GM18520 (cell line): ENCODE measurements around the gene COG5.

ENCODE experiments used
- ATAC-seq: cut with Tn5 transposase; IDR thresholded peaks from one replicate; pipeline ENCODE4 v1.9.1; 2021; ENCODE audit not compliant: unreplicated experiment

Gene COG5

GRCh38 chr7:107526672-107527071 is 37.0 kb downstream of the COG5 start:
- no peak for ATAC-seq

- ATAC-seq: no peak
Observed at GRCh38 chr7:107506674-107507339, 56.9 kb downstream of the COG5 start.

- no peak for ATAC-seq
Observed at GRCh38 chr7:107505997-107506673, 57.6 kb downstream of the COG5 start.

GRCh38 chr7:107505362-107505761 is 58.4 kb downstream of the COG5 start:
- ATAC-seq: no peak

- ATAC-seq: no peak
Observed at GRCh38 chr7:107503687-107504086, 60.0 kb downstream of the COG5 start.

GRCh38 chr7:107502797-107503196 is 60.9 kb downstream of the COG5 start:
- ATAC-seq: no peak

- no peak for ATAC-seq
Observed at GRCh38 chr7:107502154-107502553, 61.6 kb downstream of the COG5 start.

- ATAC-seq: no peak
Observed at GRCh38 chr7:107501593-107501992, 62.1 kb downstream of the COG5 start.

- no peak for ATAC-seq
Observed at GRCh38 chr7:107499731-107500130, 64.0 kb downstream of the COG5 start.

GRCh38 chr7:107495516-107495915 is 68.2 kb downstream of the COG5 start:
- ATAC-seq: no peak

GRCh38 chr7:107494884-107495283 is 68.8 kb downstream of the COG5 start:
- no peak for ATAC-seq

- no peak for ATAC-seq
Observed at GRCh38 chr7:107494315-107494751, 69.4 kb downstream of the COG5 start.

GRCh38 chr7:107492875-107493274 is 70.8 kb downstream of the COG5 start:
- no peak for ATAC-seq

GRCh38 chr7:107486041-107486440 is 77.7 kb downstream of the COG5 start:
- ATAC-seq: no peak

- ATAC-seq: no peak
Observed at GRCh38 chr7:107482571-107482970, 81.1 kb downstream of the COG5 start.

- no peak for ATAC-seq
Observed at GRCh38 chr7:107480932-107481331, 82.8 kb downstream of the COG5 start.

- ATAC-seq: no peak
Observed at GRCh38 chr7:107479303-107479702, 84.4 kb downstream of the COG5 start.

- ATAC-seq: no peak
Observed at GRCh38 chr7:107474104-107474521, 89.6 kb downstream of the COG5 start.

GRCh38 chr7:107472116-107472515 is 91.6 kb downstream of the COG5 start:
- ATAC-seq: no peak

- ATAC-seq: no peak
Observed at GRCh38 chr7:107471292-107472070, 92.2 kb downstream of the COG5 start.

GRCh38 chr7:107469929-107470328 is 93.8 kb downstream of the COG5 start, which contains the start of gene GPR22:
Gene GPR22, plus strand, starts transcription at chr7:107470057. Its CDS starts 4,004 bp downstream, at chr7:107474061.
- no peak for ATAC-seq

- ATAC-seq: no peak
Observed at GRCh38 chr7:107468824-107469223, 94.9 kb downstream of the COG5 start.
